HTR-8/SVneo (cell line): ENCODE results near the gene TBC1D14.

ENCODE experiments used
- DNase-seq: peaks from one replicate; pipeline ENCODE4 v3.0.0; 2011; ENCODE audit warnings: low spot score, mixed read lengths; ENCODE audit not compliant: insufficient read length
- FAIRE-seq: peaks from 2 replicates; lab custom pipeline; 2011; peaks lifted over from hg19 to GRCh38; lab: Jason Lieb, UNC

Gene TBC1D14

DNA sequence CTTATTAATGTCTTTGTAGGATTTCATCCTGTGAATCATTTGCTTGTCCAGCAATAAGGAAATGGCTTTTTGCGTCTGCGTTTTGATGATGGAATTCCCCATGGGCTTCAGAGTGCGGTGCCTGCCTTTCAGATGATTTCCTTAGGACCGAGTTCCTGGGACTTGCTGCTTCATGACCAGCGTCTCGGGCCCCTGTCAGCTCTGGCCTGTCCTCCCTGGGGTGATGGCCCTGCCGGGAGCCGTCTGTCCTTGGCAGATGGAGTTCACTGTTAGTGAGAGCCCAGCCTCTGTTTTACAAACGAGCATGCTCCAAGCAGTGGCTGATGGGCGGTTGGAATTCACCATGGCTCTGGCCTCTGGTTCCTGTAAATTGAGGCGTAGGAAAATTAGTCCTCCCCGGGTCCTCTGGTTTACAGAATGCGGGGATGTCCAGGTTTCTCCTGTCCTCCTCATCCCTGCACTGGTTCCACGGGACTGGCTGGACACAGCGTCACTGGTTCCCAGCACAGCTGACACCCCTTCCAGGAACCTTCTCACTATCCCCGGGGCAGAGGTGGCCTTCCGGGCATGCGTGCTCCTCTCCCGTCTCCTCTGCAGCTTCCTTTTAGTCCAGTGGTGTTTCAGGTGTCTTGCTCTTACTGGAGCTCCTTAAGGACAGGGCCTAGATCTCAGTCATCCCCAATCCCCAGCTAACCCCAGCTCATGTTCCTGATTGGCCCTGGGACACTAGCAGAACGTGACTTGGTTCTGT is 34.9 kb downstream of the TBC1D14 start:
- DNase-seq = no peak
- no peak for FAIRE-seq

DNA sequence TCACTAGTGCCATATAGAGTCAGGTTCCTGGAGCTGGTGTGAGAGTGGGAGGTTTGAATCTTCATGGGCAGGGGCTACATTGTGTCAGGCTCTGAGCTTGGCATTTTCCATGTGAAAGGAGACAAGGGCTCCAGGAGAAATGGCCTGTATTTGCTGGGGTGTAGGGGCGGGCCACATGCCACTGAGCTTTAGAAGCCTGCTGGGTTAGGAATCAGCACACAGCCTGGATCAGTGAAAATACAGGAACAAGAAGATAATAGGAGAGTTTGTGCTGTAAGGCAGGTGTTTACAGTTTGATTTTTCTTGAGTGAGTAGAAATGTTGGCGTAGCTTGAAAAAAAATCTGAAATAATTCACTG is 35.4 kb downstream of the TBC1D14 start:
- DNase-seq = no peak
- FAIRE-seq = no peak

DNA sequence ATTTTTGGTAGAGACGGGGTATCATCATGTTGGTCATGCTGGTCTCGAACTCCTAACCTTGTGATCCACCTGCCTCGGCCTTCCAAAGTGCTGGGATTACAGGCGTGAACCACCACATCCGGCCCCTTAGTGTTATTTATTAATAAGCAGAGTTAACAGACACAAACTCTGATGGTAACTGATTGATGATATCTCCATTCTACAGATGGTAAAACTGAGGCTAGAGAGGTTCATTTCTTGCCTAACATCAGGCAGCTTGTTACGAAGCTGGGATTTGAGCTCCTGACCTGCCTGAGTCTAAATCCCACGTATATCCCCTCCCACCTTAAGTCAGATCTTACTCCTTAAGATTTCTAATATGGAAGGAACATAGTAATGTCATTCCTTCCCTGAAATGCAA is 36.9 kb downstream of the TBC1D14 start:
- DNase-seq (no peak), FAIRE-seq (no peak)

DNA sequence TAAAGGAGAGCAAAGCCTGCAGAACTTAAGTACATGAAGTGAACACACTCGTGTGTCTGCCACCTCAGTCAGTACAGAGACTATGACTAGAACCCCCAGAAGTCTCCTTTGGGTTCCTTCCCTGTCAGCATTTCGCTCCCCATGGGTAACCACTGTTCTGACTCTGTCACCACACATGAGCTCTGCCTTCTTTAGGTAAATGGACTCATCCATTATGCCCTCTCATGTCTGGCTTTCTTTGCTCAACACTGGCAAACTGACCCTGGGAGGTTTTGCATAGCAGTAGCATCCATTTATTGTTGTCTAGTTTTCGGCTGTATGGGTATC is 38.5 kb downstream of the TBC1D14 start:
- DNase-seq (no peak), FAIRE-seq (no peak)

DNA sequence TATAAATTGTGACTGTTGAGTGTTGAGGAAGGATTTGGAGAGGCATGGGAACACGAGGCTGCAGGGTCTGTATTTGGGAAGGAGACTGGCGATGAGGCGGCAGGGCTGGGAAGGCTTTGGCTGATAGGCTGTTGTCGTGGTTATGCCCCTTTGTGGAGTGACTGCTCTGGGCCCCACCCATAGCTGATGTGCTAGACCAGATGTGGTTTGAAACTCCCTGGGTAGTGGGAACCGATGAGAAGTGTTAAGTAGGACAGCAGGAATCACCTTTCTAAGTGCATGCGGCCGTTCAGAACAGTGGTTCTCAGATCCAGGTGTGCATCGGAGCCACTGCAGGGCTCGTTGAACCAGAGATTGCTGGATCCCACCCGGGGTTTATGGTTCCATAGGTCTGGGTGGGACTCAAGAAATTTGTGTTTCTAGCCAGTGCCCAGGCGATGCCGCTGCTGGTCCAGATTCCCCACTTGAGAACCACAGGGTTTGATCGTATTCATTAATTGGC is 42.3 kb downstream of the TBC1D14 start:
- no peak for FAIRE-seq
- no peak for DNase-seq

DNA sequence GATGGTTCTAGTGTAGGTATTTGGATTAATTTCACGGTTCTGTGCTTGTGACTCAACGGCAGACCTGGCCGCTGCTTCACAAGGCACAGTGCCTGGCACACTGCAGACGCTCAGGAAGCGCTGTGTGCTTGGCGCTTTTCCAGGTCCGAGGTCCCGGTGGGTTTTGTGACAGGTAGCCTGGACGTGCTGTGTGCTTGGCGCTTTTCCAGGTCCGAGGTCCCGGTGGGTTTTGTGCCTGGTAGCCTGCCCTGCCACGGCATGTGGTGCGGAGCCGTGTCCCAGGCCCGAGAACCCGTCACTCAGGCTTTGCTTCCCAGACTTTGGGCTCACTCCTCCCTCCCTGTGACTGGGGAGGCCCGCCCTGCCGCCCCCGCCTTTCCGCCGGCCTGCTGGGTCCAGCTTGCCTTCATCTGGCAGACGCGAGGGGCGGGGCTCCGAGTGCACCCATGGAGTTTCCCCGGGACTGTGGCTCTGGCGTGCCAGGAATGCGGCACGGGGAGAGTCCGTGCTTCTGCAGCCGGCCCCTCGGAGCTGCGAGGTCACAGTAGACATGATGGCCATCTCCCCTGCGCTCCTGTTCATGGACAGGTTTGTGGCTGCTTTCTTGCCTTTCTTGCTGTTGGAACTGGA is 44.2 kb downstream of the TBC1D14 start:
- FAIRE-seq (no peak), DNase-seq (no peak)

DNA sequence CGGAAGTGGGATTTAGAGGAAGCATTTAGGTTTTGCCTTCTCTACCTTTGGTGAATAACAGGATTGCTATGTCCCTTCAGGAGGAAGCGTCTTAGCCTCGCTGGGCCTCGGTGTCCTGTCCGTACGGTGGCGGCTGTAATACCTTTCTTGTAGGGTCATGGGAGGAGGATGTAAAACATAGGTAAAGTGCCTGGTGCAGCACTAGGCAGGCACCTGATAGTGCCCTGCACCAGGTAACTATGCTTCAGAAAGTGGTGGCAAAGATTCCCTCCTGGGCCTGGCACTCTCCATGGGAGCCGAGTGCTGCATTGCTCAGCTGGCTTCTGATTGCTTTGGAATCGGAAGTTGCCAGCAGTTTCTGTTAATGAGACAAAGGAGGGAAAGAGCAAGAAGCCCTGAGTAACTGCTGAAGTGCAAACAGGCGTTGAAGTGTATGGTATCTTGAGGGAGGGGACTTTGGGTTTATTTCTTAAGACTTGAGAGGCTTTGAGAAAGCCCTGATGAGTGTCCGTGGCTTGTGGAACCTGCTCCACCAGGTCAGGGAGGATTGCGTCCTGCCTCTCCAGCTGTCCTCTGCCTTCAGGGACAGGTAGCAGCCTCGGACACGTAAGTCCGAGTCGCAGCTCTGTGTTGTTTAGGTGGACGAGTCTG is 45.8 kb downstream of the TBC1D14 start:
- DNase-seq = no peak
- no peak for FAIRE-seq

DNA sequence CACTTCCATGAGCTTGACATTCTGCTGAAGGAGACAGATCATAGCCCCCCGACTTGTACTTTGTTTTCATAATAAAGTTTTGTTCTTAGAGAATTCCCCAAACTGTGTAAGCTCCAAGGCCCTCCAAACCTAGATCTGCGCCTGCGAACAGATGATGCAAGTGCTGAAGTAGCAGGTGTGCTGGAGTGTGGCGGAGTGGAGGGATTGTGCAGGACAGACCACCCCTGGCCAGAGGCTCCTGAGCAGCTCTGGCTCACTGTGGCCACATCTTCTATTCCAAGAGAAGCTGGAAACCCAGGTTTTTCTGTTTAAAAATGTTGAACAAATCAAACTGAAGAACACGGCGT is 46.4 kb downstream of the TBC1D14 start:
- DNase-seq (no peak), FAIRE-seq (no peak)

DNA sequence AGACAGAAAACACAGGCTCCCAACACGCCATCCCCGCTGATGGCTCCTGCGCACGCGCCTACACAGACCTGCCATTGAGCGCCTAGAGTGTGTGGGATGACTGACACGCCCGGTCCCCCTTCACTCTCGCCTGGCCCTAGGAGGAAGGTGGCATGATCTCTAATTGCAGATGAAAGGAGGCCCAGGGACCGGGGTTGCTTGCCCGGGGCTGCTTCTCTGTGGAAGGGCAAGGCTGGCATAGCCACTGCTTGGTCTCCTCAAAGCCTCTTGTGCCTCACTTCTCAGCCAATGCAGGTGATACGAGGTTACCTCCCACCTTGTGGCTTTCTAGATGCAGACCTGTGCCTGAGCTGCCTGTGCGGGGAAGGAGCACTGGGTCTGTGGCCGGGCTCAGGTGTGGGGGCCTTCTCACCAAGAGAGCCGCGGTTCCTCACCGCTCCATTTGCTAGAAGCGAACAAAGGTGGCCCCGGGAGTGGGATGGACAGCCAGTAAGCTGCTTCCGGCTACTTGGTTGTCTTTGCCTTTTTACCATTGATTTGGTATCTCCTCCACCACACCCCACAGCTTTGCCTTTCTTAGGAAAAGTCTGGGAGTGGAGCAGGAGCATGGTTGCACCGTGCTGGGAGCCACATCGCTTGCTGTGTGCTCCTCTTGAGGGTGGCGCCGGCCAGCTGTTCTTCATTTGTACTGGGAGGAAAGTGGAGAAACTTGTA is 47.0 kb downstream of the TBC1D14 start:
- no peak for DNase-seq

DNA sequence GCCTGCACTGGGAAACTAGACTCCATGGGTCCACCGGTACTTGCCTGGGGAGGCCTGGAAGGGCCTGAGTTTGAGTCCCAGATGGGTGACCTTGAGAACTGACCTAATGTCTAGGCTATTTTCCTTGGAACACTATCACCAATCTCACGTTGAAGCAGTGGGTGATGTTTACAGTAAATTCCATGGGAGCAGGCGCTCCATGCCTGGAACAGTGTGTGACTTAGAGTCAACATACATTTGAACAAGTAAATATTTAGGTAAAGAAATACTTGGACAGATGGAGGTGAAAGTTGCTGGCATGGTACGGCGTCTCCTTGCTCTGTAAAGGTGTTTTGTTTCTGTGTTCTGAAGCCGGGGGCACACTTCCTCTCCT is 47.5 kb downstream of the TBC1D14 start:
- FAIRE-seq (no peak), DNase-seq (no peak)

More for the DNA sequence above, 47.0 kb downstream of the TBC1D14 start:
- FAIRE-seq = no peak

DNA sequence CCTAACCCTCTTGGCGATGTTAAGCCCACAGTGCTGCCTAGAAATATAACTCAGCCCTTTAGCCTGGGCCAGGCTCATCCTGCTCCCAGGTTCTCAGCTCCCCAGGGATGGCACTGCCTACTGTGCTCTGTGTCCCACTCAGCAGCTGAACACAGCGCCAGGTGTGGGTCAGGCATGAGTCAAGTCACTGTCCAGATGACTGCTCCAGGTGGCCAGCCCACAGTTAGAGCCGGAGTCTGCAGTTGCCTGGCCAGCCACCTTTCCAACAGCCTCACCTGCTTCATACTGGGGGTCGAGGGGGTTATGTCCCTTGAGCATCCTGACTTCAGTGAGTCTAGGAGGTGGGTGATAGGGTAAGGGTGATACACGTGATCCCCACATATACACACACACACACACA is 48.4 kb downstream of the TBC1D14 start:
- DNase-seq = no peak
- no peak for FAIRE-seq

DNA sequence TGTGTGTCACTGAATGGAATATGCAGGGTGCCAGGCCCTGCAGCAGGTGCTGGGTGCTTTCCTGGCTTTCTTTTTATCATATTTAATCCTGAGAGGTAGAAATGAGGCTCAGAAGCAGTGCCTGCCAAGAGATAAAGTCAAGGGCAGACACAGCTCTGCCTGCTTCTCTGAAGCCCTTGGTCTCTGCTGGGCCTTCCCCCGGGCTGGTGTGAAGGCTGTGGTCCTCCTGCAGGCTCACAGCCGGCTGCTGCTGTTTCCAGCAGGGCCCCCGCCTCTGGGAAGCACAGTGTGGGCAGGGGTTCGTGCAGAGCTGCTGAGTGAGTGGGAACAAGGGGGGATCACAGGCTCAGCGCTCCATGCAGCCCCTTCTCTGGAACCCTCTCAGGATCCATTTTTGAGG is 49.6 kb downstream of the TBC1D14 start:
- FAIRE-seq = no peak
- DNase-seq = no peak

DNA sequence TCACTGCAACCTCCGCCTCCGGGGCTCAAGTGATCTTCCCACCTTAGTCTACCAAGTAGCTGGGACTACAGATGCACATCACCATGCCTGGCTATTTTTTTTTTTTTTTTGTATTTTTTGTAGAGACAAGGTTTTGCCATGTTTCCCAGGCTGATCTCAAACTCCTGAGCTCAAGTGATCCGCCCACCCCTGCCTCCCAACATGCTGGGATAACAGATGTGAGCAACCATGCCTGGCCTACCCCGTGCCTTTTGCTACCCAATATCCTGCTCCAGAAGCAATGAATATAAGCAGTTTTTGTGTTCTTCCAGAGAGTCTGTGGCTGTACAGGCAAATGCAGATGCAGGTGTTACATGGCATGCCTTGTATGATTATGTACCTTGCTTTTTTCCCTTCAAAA is 50.5 kb downstream of the TBC1D14 start:
- FAIRE-seq (no peak), DNase-seq (no peak)

DNA sequence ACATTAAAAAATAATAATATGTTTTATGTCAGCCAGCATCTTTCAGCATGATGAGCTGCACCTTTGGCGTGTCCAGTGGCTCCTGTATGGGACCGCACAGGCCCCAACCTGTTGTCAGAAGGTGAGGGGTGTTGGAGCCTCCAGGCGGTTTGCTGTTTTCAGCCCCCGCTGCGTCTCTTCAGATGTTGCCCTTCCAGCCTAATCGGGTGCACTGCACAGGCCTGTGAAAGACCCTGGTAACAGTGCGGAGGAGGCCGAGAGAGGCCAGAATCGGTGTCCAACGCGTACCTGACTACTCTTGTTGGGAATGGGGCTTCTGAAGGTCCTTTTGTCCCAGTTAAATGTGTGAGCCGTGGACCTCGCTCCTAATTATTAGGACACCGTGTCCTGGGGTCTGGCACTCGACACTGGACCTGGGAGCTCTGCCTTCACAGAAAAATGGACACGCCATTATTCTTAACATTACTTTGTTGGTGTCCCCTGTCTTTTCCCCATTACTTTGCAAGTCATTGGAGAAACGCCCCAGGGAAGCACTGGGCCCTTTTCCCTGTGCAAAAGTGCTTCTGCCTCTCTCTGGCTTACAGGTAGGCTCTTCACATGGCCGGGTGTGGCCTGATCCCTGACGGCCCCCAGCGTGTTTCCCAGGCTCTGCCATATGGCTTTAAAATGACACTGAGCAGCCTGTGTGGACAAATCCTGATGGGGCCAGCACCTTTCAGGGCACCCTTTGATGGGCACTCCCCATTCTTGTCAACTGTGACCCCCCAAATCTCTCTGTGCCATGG is 51.2 kb downstream of the TBC1D14 start:
- FAIRE-seq (no peak), DNase-seq (no peak)

DNA sequence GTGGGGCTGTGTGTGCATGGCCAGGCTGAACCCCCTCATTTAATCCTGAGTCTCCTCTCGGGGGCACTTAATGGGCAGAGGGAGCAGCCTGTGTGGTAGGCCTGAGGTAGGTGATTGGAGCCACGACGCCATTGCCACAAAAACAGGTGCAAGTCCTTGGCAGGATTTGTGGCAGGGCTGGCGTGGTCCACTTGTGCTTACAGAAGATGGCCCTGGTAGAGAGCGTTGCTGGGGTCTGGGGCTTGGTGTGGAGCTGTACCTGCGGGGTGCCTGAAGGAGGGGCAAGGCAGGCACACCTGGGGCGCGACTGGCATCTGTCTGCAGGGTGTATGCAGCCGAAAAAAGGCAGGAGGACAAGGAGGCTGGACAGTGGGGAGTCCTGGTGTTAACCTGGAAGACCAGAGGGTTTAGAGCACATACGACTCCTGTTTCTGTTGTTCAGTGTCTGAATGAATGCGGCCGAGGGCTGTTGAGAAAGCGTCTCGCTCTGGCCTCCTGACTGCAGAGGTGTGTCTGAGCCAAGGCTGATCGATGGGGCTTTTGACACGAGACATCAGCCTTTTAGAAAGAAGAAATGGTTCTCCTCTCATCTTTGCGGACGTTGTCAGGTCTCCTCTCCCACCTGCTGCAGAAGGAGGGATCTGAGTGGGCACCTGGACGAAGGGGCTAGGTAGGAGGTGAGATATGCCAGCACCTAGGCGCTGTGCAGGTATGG is 52.0 kb downstream of the TBC1D14 start:
- DNase-seq = no peak

DNA sequence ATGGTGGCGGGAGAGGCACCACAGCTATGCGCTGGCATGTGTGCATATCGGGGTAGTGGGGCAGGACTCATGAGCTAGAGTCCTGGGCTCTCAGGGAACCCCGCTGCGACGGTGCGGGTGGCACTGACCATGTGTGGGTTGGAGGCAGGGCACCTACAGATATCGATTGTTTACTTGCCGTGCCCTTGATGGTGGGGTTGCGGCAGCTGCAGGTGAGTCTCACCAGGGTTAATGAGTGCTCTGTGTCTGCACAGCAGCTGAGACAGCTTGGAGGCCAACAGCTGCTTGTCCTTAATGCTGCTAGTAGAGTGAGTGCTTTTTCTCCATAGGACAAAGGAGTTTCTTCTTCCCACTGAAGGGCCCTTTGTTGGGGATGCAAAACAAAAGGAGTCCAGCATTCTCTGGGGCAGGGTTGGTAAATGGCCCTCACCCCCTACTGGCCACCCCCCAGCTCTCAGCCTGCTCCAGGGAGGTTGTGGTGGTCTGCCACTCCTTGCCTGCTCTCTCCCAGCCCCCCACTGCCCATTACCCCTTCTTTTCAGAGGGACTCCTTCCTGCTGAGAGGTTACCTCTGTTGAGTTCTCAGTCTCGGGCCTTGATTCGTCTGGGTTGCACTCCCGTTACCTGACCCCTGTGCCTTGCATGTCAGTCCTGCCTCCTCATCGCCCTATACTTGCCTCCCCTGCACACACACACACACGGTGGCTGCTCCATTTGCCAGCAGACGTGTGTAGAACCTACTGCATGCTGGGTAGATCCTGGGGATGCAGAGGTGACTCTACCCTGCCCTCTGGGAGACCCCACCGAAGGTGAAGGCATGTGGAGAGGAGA is 52.8 kb downstream of the TBC1D14 start:
- DNase-seq = no peak
- FAIRE-seq = no peak

More for the DNA sequence above, 52.0 kb downstream of the TBC1D14 start:
- no peak for FAIRE-seq

DNA sequence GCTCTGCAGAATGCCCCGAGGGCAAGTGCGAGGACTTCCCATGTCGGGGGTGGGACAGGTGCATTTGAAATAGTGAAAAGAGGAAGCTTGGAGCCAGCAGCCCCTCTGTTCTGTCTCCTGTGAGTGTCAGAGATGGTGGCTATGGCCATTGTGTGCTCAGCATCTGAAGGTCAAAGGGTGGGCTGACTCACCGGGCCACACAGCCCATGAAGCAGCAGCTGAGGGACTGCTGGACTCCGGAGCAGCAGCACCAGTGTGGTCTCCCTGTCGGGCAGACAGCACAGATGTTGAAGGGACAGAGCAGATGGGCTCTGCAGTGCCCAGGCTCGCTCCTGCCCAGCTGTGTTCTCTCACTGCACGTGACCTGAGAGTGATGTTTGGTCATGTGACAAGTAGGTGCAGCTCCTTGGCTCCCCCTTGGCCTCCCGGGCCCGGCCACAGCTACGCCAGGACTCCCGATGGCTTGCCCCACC is 53.5 kb downstream of the TBC1D14 start:
- no peak for FAIRE-seq

DNA sequence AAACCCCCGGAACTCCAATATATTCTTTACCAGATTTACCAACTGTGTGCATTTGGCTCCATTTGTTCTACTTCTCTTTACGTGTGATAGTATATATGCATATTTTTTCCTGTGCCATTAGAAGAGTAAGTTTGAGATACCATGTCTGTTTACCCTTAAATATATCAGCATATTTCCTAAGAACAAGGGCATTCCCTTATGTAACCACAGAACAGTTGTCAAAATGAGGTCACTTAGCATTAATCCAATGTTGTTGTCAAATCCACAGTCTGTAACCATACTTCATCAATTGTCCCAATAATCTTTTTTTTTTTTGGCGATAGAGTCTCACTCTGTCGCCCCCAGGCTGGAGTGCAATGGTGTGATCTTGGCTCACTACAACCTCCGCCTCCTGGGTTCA is 55.2 kb downstream of the TBC1D14 start:
- DNase-seq = no peak
- FAIRE-seq = no peak

More for the DNA sequence above, 53.5 kb downstream of the TBC1D14 start:
- DNase-seq = no peak

DNA sequence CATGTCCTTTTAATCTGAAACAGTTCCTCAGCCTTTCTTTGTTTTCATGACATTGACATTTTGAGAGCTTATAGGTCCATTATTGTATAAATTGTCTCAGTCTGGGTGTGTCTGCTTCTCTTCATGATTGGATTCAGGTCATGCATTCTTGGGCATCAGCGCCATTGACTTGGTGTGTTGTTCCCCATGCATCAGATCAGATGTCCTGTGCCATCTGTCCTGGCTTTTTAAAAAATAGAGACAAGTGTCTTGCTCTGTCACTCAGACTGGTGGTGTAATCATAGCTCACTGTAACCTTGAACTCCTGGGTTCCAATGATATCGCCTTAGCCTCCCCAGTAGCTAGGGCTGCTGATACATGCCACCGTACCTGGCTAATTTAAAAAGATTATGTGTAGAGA is 55.7 kb downstream of the TBC1D14 start:
- no peak for FAIRE-seq
- DNase-seq = no peak
